GM20000 (cell line): ENCODE data around the gene CYP19A1.

Experiments used
- DNase-seq: peaks from one replicate; pipeline ENCODE4 v3.0.0; 2012; ENCODE audit warnings: low spot score
- CTCF ChIP-seq: IDR thresholded peaks from 2 replicates; pipeline ENCODE4 v1.5.1; 2012; ENCODE audit warnings: mild to moderate bottlenecking, control low read depth; ENCODE audit errors: extremely low read depth, missing control alignments

The CYP19A1 gene

DNA sequence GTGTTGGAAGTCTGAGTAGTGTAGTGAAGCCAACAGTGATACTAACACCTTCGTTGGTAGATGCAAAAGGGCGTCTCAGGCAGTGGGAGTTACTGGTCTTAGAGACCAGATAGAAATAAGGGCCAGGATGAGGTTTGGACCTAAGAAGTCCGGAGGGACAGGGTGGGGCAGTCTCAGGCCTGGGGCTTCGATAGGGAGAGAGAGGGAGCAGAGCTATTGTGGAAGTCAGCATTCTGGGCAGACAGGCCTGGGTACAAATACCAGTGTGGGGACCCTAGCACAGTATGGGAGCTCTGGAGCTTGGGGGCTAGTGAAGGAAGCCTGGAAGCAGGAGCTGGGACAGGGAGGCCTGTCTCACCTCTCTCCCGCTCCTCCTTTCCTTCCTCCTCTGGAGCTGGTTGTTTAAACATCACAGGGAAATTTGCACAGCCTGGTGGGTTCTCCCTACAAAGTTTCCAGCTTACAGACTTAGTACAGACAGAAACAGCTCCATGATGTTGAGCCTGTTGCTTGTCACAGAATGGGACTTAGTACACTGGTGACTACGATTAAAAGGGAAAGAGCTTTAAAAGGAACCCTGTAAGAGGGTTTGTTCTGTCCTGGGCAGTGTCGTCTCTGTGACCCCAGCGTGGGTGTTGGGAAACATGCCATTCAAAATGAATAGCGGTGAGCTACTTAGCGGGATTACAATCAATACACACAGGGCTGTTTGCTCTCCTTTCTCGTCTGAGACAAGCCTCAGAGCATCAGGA is 167.3 kb downstream of the CYP19A1 start:
- TF ChIP-seq CTCF: no peak
- DNase-seq: no peak

- DNase-seq: no peak
- no peak for TF ChIP-seq CTCF
These were observed 169.7 kb downstream of the CYP19A1 start for GRCh38 chr15:51168700-51169099.

GRCh38 chr15:51163843-51164242 is 174.6 kb downstream of the CYP19A1 start:
- TF ChIP-seq CTCF: no peak
- no peak for DNase-seq

- peak; percentile 83 for DNase-seq
- peak; percentile 85 for TF ChIP-seq CTCF
These were observed 175.3 kb downstream of the CYP19A1 start for GRCh38 chr15:51162865-51163762.

DNA sequence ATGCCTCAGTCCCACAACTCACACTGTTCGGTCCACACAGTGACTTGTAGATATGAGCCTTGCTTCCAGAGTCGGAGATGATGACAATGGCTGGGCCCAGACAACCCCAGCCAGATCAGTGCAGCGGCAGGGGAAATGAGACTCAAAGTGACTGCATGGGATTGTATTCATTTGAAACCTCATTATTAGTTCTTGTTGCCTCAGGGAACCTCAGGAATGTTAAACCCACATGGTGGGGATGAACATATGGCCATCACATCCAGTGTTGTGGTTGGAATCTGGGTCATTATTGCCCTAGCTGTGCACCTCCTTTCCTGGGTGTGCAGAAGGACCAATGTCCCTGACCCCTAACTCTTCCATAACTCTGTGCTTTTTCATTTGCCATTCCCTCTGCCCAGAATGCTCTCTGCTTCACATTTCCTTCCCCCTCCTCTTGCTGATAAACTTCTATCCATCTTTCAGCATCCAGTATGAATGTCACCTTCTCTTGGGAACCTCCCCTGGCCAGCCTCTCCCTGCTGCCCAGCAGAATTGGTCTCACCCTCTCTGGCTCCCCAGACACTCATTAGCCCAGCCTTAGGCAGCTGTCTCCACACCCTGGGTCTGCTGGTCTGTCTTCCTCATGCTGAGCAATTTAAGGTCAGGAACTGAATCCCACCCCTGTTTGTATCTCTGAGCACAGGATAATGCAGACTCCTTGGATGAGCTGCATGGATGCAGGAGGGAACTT is 176.7 kb downstream of the CYP19A1 start:
- TF ChIP-seq CTCF: no peak
- no peak for DNase-seq

DNA sequence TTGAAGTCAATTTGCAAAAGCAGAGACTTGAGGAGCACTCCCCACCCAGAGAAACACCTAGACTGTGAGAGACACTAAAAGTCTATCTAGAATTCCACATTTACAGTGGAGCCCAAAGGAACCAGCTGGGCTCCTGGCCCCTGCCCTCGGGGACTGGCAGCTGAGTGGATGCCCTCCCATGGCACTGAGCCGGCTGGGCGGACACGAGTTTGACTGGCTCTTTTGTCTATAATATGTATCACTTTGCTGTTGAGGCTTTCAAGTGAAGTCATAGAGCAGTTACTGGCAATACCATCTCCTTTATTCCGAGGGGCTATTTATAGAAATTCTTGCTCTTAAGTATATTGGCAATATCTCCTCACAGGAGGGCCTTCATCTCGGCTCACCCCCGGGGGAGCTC is 177.9 kb downstream of the CYP19A1 start:
- no peak for TF ChIP-seq CTCF
- no peak for DNase-seq
